ENCODE data around the gene CLIC5.

- TF ChIP-seq POLR2A (IDR thresholded peaks at IDR 0.05) (no peak), CTCF (IDR thresholded peaks at IDR 0.05) (no peak)
Observed at GRCh38 chr6:45895569-45895968, 120.1 kb downstream of the CLIC5 start.
